AG08395 (cell line): ENCODE data around the gene DTL.

Experiments used
- DNase-seq: peaks from one replicate; pipeline ENCODE4 v3.0.0; 2012; ENCODE audit warnings: mixed read lengths, low spot score

The DTL gene

GRCh38 chr1:212091438-212092121, 56.0 kb downstream of the DTL start:
- DNase-seq, result no peak

- no peak for DNase-seq
Measured at GRCh38 chr1:212097360-212097759, 61.8 kb downstream of the DTL start.

GRCh38 chr1:212098310-212098709, 62.8 kb downstream of the DTL start:
- no peak for DNase-seq

- DNase-seq, result no peak
Measured at GRCh38 chr1:212098771-212099170, 63.2 kb downstream of the DTL start.

- no peak for DNase-seq
Measured at GRCh38 chr1:212101251-212101650, 65.7 kb downstream of the DTL start.

GRCh38 chr1:212101735-212102134, 66.2 kb downstream of the DTL start:
- no peak for DNase-seq

GRCh38 chr1:212104586-212105325, 69.2 kb downstream of the DTL start:
- no peak for DNase-seq

- DNase-seq, result no peak
Measured at GRCh38 chr1:212106286-212106792, 70.8 kb downstream of the DTL start.

GRCh38 chr1:212107481-212107880, 71.9 kb downstream of the DTL start:
- DNase-seq, result no peak

GRCh38 chr1:212108187-212108586, 72.6 kb downstream of the DTL start:
- DNase-seq, result no peak

GRCh38 chr1:212108981-212109380, 73.4 kb downstream of the DTL start:
- DNase-seq, result no peak

GRCh38 chr1:212109728-212110127, 74.2 kb downstream of the DTL start:
- no peak for DNase-seq

- DNase-seq, result peak; percentile 46
Measured at GRCh38 chr1:212110617-212111016, 75.1 kb downstream of the DTL start.

- DNase-seq, result no peak
Measured at GRCh38 chr1:212111536-212111935, 76.0 kb downstream of the DTL start.

- no peak for DNase-seq
Measured at GRCh38 chr1:212113706-212114105, 78.2 kb downstream of the DTL start.

- no peak for DNase-seq
Measured at GRCh38 chr1:212118167-212118871, 82.8 kb downstream of the DTL start.

GRCh38 chr1:212118872-212119260, 83.3 kb downstream of the DTL start:
- no peak for DNase-seq

GRCh38 chr1:212119397-212119837, 83.9 kb downstream of the DTL start:
- DNase-seq, result no peak

GRCh38 chr1:212119863-212120262, 84.3 kb downstream of the DTL start:
- DNase-seq, result no peak

GRCh38 chr1:212121779-212122178, 86.2 kb downstream of the DTL start:
- DNase-seq, result no peak

GRCh38 chr1:212124690-212125582, 89.4 kb downstream of the DTL start:
- no peak for DNase-seq

- no peak for DNase-seq
Measured at GRCh38 chr1:212125654-212126053, 90.1 kb downstream of the DTL start.
